BJ (cell line): ENCODE results near the gene NID1. TPM values are rescaled to one million over a fixed set of nuclear protein-coding genes. Genes with fewer than 3 reads are reported as not detected.

ENCODE experiments used
- CTCF ChIA-PET: fragments of 350-600 bp; formaldehyde crosslinking; extraction: SDS; loops from one replicate; lab custom pipeline; 2021; ENCODE audit warnings: antibody characterized with exemption, inconsistent platforms; lab: Yijun Ruan, JAX
- POLR2A ChIA-PET: fragments of 300-600 bp; sonication (Branson Sonifier 250); formaldehyde crosslinking; extraction: SDS; loops from one replicate; lab custom pipeline; 2021; ENCODE audit warnings: antibody characterized with exemption; lab: Charles Lee
- DNase-seq: peaks from one replicate; pipeline ENCODE4 v3.0.0-alpha.2; 2011; ENCODE audit warnings: low read depth
- H3K27me3 ChIP-seq: 2 replicates; pipeline ENCODE4 v1.6.0; 2011; ENCODE audit warnings: low read length; ENCODE audit not compliant: control insufficient read depth, insufficient read depth
- H3K36me3 ChIP-seq: 2 replicates; pipeline ENCODE4 v1.5.1; 2011; ENCODE audit warnings: low read length; ENCODE audit not compliant: control insufficient read depth, insufficient read depth
- H3K4me3 ChIP-seq: 2 replicates; pipeline ENCODE4 v1.5.1; 2011; ENCODE audit warnings: low read depth, mild to moderate bottlenecking, control low read depth, low read length
- CTCF ChIP-seq: IDR thresholded peaks from 2 replicates; pipeline ENCODE4 v1.5.1; 2011; ENCODE audit warnings: low read depth, mild to moderate bottlenecking, control low read depth, inconsistent platforms, low read length, moderate library complexity; ENCODE audit not compliant: insufficient read depth
- polyA plus RNA-seq: library from polyadenylated mRNA; depleted of rRNA; stranded (reverse); fragments of >200 nt; gene quantifications from 2 replicates; pipeline ENCODE4 v1.2.3, GENCODE V29; 2011

Gene NID1
- polyA plus RNA-seq, 1 experiment, result 182 TPM

- H3K4me3 ChIP-seq, result no peak overlapping the region
- H3K27me3 ChIP-seq, result no peaks in the 10 kb centered on the region
- TF ChIP-seq CTCF, result no peak
- ChIA-PET POLR2A (no interaction called here), CTCF (interaction anchor here (0.7 to 1.8 kb wide), 2 partner anchors 9 to 38 kb away, joined by 3 to 5 read pairs; no protein-coding TSS in a partner anchor)
- H3K36me3 ChIP-seq, result no peaks in the 10 kb centered on the region
- DNase-seq, result no peak
Measured at GRCh38 chr1:235933017-235933765, 131.7 kb downstream of the NID1 start.

GRCh38 chr1:235932090-235932510 lies 132.8 kb downstream of the NID1 start:
- Histone ChIP-seq H3K36me3 (no peaks in the 10 kb centered on the region), H3K4me3 (no peak overlapping the region), H3K27me3 (no peaks in the 10 kb centered on the region)
- no peak for DNase-seq
- ChIA-PET CTCF (interaction anchor here (1.4 to 1.8 kb wide), 2 partner anchors 12 to 39 kb away, joined by 4 to 5 read pairs; no protein-coding TSS in a partner anchor), POLR2A (interaction anchor here (0.5 kb wide), 1 partner anchor 10 kb away, joined by 3 read pairs; no protein-coding TSS in a partner anchor)
- no peak for TF ChIP-seq CTCF

- Histone ChIP-seq H3K4me3 (no peak overlapping the region), H3K36me3 (no peaks in the 10 kb centered on the region), H3K27me3 (no peaks in the 10 kb centered on the region)
- POLR2A ChIA-PET, result no interaction called here
- no peak for TF ChIP-seq CTCF
- CTCF ChIA-PET, result interaction anchor here (1.4 kb wide), 1 partner anchor 11 kb away, joined by 4 read pairs; no protein-coding TSS in a partner anchor
- DNase-seq, result no peak
Measured at GRCh38 chr1:235931171-235931738, 133.6 kb downstream of the NID1 start.

GRCh38 chr1:235930543-235930942 lies 134.3 kb downstream of the NID1 start:
- Histone ChIP-seq H3K4me3 (no peak overlapping the region), H3K27me3 (no peaks in the 10 kb centered on the region), H3K36me3 (no peaks in the 10 kb centered on the region)
- ChIA-PET CTCF (no interaction called here), POLR2A (no interaction called here)
- no peak for TF ChIP-seq CTCF
- DNase-seq, result no peak

GRCh38 chr1:235929216-235929615 lies 135.7 kb downstream of the NID1 start:
- H3K4me3 ChIP-seq, result no peak overlapping the region
- DNase-seq, result no peak
- POLR2A ChIA-PET, result no interaction called here
- no peak for TF ChIP-seq CTCF
- no peaks in the 10 kb centered on the region for H3K27me3 ChIP-seq
- H3K36me3 ChIP-seq, result no peaks in the 10 kb centered on the region
- CTCF ChIA-PET, result interaction anchor here (0.7 to 0.9 kb wide), 2 partner anchors 42 to 844 kb away, joined by 3 to 4 read pairs; no protein-coding TSS in a partner anchor
